HL-60 (cell line): ENCODE data around the gene DIP2A.

Experiments
- GABPA ChIP-seq: IDR thresholded peaks from 2 replicates; pipeline ENCODE4 v1.6.1; 2012; ENCODE audit warnings: low read depth
- TF ChIP-seq, protein P1 (sequence below): IDR thresholded peaks from one replicate; pipeline ENCODE4 v1.5.1; 2011; ENCODE audit warnings: low read length, control low read depth, inconsistent platforms; ENCODE audit not compliant: insufficient read depth
- TF ChIP-seq, protein P2 (sequence below): IDR thresholded peaks from 2 replicates; pipeline ENCODE4 v1.6.1; 2012; ENCODE audit warnings: low read depth; ENCODE audit not compliant: insufficient replicate concordance

DNA sequence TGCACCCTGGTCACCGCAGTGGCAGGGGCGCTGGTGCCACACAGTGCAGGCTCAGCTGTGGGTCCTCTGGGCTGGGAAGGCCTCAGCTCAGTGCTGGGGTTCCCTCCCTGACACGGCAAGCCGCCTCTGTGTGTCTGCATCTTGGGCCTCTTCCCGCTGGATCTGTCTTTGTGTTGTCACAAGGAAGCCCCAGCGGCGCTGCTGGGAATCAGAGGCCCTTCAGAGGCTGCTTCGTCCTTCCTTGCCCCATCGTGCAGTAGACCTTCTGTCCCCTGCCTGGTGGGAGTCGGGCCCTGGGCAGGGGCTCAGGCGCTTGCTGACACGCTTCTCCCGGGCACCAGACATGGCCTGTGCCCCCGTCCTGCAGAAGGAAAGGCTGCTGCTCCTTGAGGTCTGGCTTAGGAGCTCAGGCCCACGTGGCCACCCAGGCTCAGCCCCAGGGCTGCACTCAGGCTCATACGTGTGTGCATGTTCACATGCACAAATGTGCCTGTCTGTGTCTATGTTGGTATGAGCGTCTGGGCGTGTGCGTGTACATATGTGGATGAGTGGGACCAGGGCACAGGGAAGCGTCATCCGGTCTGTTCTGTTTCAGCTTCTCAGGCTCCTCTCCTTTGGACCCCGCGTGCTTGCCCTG lies 24.3 kb upstream of the DIP2A start:
- TF ChIP-seq, protein P1, sequence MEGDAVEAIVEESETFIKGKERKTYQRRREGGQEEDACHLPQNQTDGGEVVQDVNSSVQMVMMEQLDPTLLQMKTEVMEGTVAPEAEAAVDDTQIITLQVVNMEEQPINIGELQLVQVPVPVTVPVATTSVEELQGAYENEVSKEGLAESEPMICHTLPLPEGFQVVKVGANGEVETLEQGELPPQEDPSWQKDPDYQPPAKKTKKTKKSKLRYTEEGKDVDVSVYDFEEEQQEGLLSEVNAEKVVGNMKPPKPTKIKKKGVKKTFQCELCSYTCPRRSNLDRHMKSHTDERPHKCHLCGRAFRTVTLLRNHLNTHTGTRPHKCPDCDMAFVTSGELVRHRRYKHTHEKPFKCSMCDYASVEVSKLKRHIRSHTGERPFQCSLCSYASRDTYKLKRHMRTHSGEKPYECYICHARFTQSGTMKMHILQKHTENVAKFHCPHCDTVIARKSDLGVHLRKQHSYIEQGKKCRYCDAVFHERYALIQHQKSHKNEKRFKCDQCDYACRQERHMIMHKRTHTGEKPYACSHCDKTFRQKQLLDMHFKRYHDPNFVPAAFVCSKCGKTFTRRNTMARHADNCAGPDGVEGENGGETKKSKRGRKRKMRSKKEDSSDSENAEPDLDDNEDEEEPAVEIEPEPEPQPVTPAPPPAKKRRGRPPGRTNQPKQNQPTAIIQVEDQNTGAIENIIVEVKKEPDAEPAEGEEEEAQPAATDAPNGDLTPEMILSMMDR, result no peak
- no peak for TF ChIP-seq GABPA
- TF ChIP-seq, protein P2, sequence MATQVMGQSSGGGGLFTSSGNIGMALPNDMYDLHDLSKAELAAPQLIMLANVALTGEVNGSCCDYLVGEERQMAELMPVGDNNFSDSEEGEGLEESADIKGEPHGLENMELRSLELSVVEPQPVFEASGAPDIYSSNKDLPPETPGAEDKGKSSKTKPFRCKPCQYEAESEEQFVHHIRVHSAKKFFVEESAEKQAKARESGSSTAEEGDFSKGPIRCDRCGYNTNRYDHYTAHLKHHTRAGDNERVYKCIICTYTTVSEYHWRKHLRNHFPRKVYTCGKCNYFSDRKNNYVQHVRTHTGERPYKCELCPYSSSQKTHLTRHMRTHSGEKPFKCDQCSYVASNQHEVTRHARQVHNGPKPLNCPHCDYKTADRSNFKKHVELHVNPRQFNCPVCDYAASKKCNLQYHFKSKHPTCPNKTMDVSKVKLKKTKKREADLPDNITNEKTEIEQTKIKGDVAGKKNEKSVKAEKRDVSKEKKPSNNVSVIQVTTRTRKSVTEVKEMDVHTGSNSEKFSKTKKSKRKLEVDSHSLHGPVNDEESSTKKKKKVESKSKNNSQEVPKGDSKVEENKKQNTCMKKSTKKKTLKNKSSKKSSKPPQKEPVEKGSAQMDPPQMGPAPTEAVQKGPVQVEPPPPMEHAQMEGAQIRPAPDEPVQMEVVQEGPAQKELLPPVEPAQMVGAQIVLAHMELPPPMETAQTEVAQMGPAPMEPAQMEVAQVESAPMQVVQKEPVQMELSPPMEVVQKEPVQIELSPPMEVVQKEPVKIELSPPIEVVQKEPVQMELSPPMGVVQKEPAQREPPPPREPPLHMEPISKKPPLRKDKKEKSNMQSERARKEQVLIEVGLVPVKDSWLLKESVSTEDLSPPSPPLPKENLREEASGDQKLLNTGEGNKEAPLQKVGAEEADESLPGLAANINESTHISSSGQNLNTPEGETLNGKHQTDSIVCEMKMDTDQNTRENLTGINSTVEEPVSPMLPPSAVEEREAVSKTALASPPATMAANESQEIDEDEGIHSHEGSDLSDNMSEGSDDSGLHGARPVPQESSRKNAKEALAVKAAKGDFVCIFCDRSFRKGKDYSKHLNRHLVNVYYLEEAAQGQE, result no peak
